ENCODE data around the gene NHLRC4.

DNA sequence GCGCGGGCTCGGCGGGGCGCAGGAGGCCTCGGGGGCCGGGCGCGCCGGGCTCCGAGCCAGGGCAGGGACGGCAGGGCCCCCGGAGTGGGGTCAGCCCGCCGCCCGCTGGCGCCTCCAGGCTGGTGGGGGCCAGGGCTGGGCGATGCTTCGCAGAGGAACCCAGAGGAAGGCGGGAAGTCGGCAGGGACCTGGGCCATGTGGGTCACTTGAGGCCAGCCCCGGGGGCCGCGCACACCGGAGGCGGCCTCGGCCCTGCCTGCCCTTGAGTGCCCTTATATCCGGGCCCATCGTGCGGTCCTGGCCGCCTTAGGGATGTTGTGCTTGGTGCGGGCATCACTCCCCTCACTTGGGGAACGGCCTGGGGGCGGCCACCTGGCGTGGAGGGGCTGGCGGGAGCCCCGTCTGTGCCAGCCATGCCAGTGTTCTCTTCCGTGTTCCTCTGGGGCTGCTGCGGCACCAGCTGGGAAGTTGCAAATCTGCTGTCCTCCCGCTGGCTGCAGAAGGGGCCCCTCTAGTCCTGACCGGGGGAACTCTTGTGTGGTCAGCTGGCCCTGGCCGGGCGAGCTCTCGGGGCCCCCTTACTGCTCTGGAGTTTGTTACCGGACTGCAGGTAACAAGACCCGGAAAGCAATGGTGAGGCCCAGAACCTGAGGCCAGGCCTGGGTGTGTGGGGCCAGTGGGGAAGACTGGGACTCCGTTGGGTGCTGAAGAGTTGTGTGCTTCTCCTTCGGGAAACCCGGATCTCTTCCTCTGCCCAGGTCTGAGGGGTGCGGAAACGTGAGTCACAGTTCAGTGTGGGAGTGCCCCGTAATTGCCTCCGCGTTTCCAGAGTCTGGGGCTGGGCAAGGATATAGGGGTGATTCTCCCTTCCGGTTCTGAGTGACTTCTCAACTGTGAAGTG is 38.4 kb upstream of the NHLRC4 start:
- TF ChIP-seq, protein P1, sequence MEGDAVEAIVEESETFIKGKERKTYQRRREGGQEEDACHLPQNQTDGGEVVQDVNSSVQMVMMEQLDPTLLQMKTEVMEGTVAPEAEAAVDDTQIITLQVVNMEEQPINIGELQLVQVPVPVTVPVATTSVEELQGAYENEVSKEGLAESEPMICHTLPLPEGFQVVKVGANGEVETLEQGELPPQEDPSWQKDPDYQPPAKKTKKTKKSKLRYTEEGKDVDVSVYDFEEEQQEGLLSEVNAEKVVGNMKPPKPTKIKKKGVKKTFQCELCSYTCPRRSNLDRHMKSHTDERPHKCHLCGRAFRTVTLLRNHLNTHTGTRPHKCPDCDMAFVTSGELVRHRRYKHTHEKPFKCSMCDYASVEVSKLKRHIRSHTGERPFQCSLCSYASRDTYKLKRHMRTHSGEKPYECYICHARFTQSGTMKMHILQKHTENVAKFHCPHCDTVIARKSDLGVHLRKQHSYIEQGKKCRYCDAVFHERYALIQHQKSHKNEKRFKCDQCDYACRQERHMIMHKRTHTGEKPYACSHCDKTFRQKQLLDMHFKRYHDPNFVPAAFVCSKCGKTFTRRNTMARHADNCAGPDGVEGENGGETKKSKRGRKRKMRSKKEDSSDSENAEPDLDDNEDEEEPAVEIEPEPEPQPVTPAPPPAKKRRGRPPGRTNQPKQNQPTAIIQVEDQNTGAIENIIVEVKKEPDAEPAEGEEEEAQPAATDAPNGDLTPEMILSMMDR (conservative IDR thresholded peaks at IDR 0.05 in 1 of 2, IDR thresholded peaks at IDR 0.05 in 1 of 2; ENCODE audit: low read depth in 1 of 2, low read length in 2 of 2): no peak
- TF ChIP-seq EZH2 (IDR thresholded peaks at IDR 0.05; ENCODE audit: low read length, missing control alignments): no peak
